ENCODE measurements around the gene PATL1.
"Not testable (repeated sequence)": the region's sequence is repeated elsewhere in the genome, so short reads cannot be mapped to it uniquely, and the experiment has no call there.

PATL1 gene

GRCh38 chr11:59643390-59643789 is 25.4 kb downstream of the PATL1 start:
- no peak for DNase-seq (ENCODE audit: low read depth)
- no peak overlapping the region for H3K4me3 ChIP-seq (ENCODE audit: low read depth, low read length)
- TF ChIP-seq MYC (IDR thresholded peaks at IDR 0.05; ENCODE audit: low read depth, low read length): no peak
- TF ChIP-seq MAX (IDR thresholded peaks at IDR 0.05; ENCODE audit: low read depth, low read length): no peak
- TF ChIP-seq CTCF (IDR thresholded peaks at IDR 0.05; ENCODE audit: low read depth, low read length): no peak
- no peak for TF ChIP-seq POLR2A (IDR thresholded peaks at IDR 0.05; ENCODE audit: extremely low read depth, insufficient read length)

GRCh38 chr11:59641156-59641555 is 27.7 kb downstream of the PATL1 start:
- H3K4me3 ChIP-seq (ENCODE audit: low read depth, low read length): no peak overlapping the region
- no peak for TF ChIP-seq MYC (IDR thresholded peaks at IDR 0.05; ENCODE audit: low read depth, low read length)
- TF ChIP-seq MAX (IDR thresholded peaks at IDR 0.05; ENCODE audit: low read depth, low read length): no peak
- TF ChIP-seq CTCF (IDR thresholded peaks at IDR 0.05; ENCODE audit: low read depth, low read length): no peak
- no peak for TF ChIP-seq POLR2A (IDR thresholded peaks at IDR 0.05; ENCODE audit: extremely low read depth, insufficient read length)
- no peak for DNase-seq (ENCODE audit: low read depth)

- DNase-seq (ENCODE audit: low read depth): no peak
- TF ChIP-seq MAX (IDR thresholded peaks at IDR 0.05; ENCODE audit: low read depth, low read length) (no peak), POLR2A (IDR thresholded peaks at IDR 0.05; ENCODE audit: extremely low read depth, insufficient read length) (no peak), MYC (IDR thresholded peaks at IDR 0.05; ENCODE audit: low read depth, low read length) (no peak), CTCF (IDR thresholded peaks at IDR 0.05; ENCODE audit: low read depth, low read length) (no peak)
- no peak overlapping the region for H3K4me3 ChIP-seq (ENCODE audit: low read depth, low read length)
Observed at GRCh38 chr11:59630493-59630892, 38.3 kb downstream of the PATL1 start.

- H3K4me3 ChIP-seq (ENCODE audit: low read depth, low read length): no peak overlapping the region
- DNase-seq (ENCODE audit: low read depth): no peak
- no peak for TF ChIP-seq POLR2A (IDR thresholded peaks at IDR 0.05; ENCODE audit: extremely low read depth, insufficient read length)
- TF ChIP-seq MAX (IDR thresholded peaks at IDR 0.05; ENCODE audit: low read depth, low read length): no peak
- TF ChIP-seq MYC (IDR thresholded peaks at IDR 0.05; ENCODE audit: low read depth, low read length): no peak
- no peak for TF ChIP-seq CTCF (IDR thresholded peaks at IDR 0.05; ENCODE audit: low read depth, low read length)
Observed at GRCh38 chr11:59629996-59630395, 38.8 kb downstream of the PATL1 start.

- not testable (repeated sequence) for H3K4me3 ChIP-seq (ENCODE audit: low read depth, low read length); DNase-seq (ENCODE audit: low read depth)
Observed at GRCh38 chr11:59626969-59627368, 41.9 kb downstream of the PATL1 start.

GRCh38 chr11:59625703-59626102 is 43.1 kb downstream of the PATL1 start:
- DNase-seq (ENCODE audit: low read depth): no peak
- no peak for TF ChIP-seq MAX (IDR thresholded peaks at IDR 0.05; ENCODE audit: low read depth, low read length)
- no peak overlapping the region for H3K4me3 ChIP-seq (ENCODE audit: low read depth, low read length)

GRCh38 chr11:59617876-59618275 is 51.0 kb downstream of the PATL1 start:
- no peak for DNase-seq (ENCODE audit: low read depth)
- no peak for TF ChIP-seq MAX (IDR thresholded peaks at IDR 0.05; ENCODE audit: low read depth, low read length)
- TF ChIP-seq POLR2A (IDR thresholded peaks at IDR 0.05; ENCODE audit: extremely low read depth, insufficient read length): no peak
- TF ChIP-seq CTCF (IDR thresholded peaks at IDR 0.05; ENCODE audit: low read depth, low read length): no peak
- no peak for TF ChIP-seq MYC (IDR thresholded peaks at IDR 0.05; ENCODE audit: low read depth, low read length)
- H3K4me3 ChIP-seq (ENCODE audit: low read depth, low read length): no peak overlapping the region
